ENCODE results near the gene SLC25A21.

The SLC25A21 gene

GRCh38 chr14:36659010-36659821, 513.2 kb downstream of the SLC25A21 start:
- DNase-seq: peak; percentile 60

GRCh38 chr14:36658123-36659009, 514.0 kb downstream of the SLC25A21 start:
- DNase-seq: peak; percentile 58

DNA sequence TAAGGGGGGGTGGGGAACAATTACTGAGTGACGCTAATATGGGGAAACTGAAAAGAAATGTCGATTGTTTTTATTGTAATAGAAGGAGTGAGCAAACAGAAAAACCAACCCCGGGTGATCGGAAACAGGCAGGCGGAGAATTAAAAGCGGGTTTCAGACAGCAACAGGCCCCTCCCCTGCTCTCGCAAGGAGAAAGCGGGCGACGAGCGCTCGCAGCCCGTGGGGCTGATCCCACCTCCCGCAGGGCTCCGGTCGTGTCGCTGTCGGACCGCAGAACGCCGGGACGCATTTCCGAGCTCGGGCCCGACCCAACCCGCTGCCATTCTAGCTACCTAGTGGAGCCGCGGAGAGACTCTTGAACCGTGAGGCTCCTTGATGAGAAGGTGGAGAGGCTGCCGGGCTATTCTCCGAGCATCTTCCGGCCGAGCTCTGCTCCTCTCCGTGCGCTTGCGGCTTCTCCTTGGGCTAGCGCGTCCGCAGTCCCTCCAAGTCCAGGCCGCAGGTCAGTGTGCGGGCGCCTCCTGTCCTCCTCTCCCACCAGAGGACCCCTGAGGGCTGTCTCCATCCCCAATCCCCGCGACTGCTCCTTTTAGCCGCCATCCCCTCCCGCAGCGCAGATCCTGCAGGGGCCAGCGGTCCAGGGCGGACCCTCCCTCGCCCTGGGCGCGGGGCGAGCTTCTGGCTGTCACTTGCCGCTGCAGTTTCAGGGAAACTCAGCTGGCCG, 514.8 kb downstream of the SLC25A21 start:
- DNase-seq: peak; percentile 84

- DNase-seq: no peak
Observed at GRCh38 chr14:36656687-36657398, 515.6 kb downstream of the SLC25A21 start.

DNA sequence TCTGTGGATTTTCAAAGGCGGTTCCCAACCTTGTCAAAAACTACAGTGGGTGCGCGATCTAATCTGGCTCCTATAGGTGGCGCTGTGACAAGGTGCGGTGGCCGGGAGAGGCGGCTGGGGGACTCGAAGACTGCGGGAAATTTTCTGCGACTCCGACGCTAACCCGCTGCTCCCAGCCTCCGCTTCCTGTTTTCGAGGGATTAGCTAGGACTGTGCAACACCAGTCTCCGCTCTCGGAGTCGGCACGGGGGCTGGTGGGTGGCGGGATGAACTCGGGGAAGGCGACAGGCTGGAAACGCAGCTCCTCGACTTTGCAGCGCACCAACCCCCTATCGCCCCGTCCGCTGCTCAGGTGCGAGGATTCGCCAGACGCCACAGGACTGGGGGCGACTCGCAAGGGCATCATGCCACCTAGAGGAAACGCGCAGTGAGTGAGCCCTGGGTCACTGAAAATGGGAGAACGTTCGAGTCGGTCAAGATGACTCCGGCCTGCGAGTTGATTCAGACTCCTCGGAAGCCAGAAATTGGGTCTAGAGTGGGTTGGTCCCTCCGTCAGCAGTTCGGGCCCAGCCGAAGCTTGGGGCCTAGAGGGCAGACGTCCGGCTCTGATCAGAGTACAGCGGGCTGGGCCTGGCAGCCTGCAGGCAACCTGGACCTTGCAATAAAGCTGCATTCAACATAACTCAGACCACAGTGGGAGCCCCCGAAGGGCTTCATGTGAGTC, 516.3 kb downstream of the SLC25A21 start:
- peak; percentile 80 for DNase-seq

DNA sequence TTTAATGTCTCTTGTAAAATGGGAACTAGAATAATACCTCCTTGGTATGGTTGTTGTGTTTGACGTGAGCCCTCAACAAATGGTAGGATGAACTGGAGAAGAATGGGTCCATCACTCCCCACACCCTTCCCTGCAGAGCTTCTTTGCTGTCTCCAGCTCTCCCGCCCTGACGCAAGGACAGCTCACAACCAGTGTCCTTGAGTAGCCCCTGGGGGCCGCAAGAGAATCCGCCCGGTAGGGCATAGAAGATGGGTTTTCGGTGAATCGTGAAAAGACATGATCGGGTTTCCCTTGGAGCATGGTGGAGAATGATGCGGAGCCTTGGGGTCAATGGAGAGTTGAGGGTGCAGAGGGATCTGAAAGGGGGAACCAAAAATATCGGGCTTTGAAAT, 516.8 kb downstream of the SLC25A21 start:
- DNase-seq: peak; percentile 32

GRCh38 chr14:36654794-36655381, 517.5 kb downstream of the SLC25A21 start:
- DNase-seq: peak; percentile 61

DNA sequence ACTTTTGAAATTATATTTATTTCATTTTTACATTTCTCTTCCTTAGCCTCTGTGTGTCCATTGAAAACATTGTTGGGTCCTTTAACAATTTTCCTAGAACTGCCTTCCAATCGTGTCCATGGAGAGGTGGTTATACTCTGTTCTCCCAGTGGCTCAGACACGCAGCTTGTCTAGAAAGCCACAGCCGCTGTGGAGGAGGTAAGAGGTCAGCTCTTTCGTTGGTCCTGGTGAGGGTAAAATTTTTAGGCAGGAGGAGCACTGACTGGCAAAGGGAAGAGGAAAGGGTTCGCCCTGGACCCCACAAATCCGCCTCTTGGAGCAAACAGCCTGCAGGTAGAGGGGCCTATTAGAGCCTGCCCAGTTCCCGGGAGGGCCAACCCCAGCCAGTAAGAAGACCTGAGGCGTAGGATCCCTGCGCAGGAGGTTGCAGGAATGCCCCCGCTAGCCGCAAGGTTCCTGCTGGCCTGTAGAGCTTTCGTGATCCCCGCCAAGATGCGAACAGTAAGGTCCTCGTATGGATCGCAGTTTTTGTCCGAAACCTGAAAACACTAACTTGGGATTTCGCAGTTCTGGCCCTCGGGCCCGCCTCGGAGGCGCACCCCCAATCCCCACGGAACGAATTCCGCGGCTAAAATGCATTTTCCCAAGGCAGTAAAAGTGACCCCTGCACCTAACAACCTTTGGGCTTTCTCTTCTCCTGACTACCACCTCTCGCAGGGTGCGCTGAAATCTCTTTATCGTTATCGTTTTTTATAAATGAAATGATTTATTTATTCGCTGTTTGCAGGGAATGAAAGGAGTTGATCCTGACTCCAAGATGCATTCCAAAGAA, 518.2 kb downstream of the SLC25A21 start:
- DNase-seq: peak; percentile 68

- no peak for DNase-seq
Observed at GRCh38 chr14:36653413-36653812, 519.0 kb downstream of the SLC25A21 start.

DNA sequence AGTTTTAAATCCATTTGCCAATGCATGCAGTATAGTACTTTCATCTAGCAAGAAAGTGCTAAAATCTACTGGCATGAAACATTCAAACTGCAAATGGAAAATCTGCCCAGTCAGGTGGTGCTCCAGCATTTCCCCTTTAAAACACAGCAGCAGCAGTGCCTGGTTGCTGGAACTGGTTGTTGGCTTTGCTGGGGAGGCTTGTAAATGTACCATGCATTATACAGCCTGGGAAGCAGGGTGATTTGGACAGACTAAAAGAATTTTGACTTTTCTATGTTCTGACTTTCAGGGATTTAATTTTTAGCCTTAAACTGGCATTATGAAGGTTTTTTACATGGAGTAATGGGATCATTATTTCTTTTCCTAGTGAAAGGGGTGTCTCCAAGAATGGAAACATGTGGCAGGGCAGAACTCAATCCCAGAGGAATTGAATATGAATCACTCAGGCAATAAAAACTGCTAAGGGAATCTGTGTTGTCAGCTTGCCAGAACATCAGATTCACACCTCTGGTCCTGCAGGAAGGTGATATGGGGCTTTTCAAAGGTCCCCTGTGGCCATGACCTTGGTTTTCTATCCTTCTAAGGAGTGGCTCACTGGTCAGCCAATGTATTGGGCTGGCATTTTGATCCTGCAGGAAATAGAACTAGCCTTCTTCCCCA, 519.7 kb downstream of the SLC25A21 start:
- DNase-seq: no peak

GRCh38 chr14:36649872-36650650, 522.3 kb downstream of the SLC25A21 start:
- DNase-seq: no peak

GRCh38 chr14:36647824-36648753, 524.3 kb downstream of the SLC25A21 start:
- DNase-seq: peak; percentile 91

DNA sequence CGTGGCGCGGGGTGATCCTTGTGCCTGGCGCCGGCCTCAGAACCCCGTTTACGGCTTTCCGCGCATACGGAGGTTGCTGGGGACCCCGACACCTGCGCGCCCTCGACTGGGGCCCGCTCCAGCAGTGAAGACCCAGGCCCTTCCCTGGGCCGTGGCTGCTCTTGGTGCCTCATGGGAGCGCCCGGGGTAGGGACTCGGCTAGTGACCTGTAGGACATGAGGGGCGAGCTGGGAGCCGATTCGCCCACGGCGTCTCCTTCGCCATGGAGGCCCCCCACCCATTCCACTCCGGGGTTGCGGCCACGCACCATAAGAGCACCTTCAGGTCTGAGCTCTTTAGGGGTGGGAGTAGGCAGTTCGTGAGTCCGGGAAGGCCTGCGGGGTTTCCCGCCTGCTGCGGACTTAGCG, 525.0 kb downstream of the SLC25A21 start:
- DNase-seq: no peak

GRCh38 chr14:36646664-36647416, 525.6 kb downstream of the SLC25A21 start:
- peak; percentile 65 for DNase-seq

GRCh38 chr14:36633580-36633979, 538.8 kb downstream of the SLC25A21 start:
- DNase-seq: no peak
